ENCODE results near the gene USP3. TPM values are rescaled to one million over a fixed set of nuclear protein-coding genes. Genes with fewer than 3 reads are reported as not detected.
A peak's percentile ranks its signal among the peaks of the same experiment; 100 is the strongest.

The USP3 gene
- total RNA-seq, 2 donors from 2014 or later = 57.6 to 74.2 TPM

DNA sequence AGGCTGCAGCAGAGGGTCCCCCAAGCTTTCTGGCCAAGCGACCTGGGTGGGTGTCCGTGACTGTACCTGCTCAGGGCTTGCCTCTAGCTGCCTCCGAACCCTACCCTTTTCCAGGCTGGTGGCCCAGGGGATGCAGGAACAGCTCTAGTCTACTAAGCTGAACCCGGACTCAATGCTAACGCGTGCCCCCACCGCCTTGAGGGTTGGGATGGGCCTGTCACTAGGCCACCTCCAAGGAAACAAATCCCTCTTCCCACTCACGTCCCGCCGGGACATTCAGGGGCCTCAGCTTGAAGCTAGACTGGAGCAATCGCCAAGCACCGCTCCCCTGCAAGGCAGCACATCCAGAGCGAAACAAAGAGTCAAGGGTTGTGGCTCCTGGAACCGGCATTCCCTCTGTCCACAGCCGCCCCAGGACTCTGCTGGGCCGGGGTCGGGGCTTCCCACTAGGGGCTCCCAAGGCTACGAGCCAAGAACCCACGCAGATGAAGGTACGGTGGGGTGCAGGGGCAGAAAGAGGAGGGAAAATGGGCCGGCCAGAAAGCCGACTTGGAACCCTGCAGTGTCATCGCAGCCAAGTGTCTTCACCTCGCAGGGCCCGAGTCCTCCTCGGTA, 95.7 kb downstream of the USP3 start:
- peak overlapping the region; percentile 91 for H3K27ac ChIP-seq
- intact Hi-C loops (cut with DNase I) = loop anchor here (5.0 kb wide), 1 partner anchor 133 kb away; no protein-coding TSS in a partner anchor
- H3K4me3 ChIP-seq = peak overlapping the region; percentile 71
- H3K4me1 ChIP-seq = peaks cover 10% of the 10 kb centered on the region
- peak; percentile 54 for DNase-seq
- H3K36me3 ChIP-seq = no peaks in the 10 kb centered on the region
- no peaks in the 10 kb centered on the region for H3K27me3 ChIP-seq
- no peaks in the 10 kb centered on the region for H3K9me3 ChIP-seq
- TF ChIP-seq, protein P1, sequence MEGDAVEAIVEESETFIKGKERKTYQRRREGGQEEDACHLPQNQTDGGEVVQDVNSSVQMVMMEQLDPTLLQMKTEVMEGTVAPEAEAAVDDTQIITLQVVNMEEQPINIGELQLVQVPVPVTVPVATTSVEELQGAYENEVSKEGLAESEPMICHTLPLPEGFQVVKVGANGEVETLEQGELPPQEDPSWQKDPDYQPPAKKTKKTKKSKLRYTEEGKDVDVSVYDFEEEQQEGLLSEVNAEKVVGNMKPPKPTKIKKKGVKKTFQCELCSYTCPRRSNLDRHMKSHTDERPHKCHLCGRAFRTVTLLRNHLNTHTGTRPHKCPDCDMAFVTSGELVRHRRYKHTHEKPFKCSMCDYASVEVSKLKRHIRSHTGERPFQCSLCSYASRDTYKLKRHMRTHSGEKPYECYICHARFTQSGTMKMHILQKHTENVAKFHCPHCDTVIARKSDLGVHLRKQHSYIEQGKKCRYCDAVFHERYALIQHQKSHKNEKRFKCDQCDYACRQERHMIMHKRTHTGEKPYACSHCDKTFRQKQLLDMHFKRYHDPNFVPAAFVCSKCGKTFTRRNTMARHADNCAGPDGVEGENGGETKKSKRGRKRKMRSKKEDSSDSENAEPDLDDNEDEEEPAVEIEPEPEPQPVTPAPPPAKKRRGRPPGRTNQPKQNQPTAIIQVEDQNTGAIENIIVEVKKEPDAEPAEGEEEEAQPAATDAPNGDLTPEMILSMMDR (IDR thresholded peaks at IDR 0.05) = no peak
- H3K9ac ChIP-seq (ENCODE audit: low read depth in 2 of 2, low read length in 2 of 2) = peak overlapping the region; percentile 83 to 95

DNA sequence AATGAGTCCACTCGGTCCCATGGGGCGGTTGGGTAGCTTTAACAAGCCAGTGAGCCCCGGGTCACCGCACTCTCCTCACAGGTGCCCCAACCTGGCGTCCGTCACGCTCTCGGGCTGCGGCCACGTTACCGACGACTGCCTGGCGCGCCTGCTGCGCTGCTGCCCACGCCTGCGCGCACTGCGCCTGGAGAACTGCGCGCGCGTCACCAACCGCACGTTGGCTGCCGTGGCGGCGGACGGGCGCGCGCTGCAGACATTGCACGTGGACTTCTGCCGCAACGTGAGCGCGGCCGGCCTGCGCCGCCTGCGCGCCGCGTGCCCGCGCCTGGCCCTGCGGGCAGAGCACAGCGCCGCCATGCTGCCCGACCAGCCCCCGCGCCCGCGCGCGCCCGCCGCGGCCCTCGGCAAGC, 96.2 kb downstream of the USP3 start:
- Histone ChIP-seq H3K36me3 (no peaks in the 10 kb centered on the region), H3K27me3 (no peaks in the 10 kb centered on the region), H3K4me3 (peak overlapping the region; percentile 71), H3K9ac (ENCODE audit: low read depth in 2 of 2, low read length in 2 of 2) (peak overlapping the region; percentile 91 to 95), H3K9me3 (no peaks in the 10 kb centered on the region), H3K4me1 (peaks cover 10% of the 10 kb centered on the region), H3K27ac (peak overlapping the region; percentile 91)
- intact Hi-C loops (cut with DNase I) = loop anchor here (5.0 kb wide), 1 partner anchor 133 kb away; no protein-coding TSS in a partner anchor
- TF ChIP-seq, protein P1 (IDR thresholded peaks at IDR 0.05) = no peak
- DNase-seq = peak; percentile 84

DNA sequence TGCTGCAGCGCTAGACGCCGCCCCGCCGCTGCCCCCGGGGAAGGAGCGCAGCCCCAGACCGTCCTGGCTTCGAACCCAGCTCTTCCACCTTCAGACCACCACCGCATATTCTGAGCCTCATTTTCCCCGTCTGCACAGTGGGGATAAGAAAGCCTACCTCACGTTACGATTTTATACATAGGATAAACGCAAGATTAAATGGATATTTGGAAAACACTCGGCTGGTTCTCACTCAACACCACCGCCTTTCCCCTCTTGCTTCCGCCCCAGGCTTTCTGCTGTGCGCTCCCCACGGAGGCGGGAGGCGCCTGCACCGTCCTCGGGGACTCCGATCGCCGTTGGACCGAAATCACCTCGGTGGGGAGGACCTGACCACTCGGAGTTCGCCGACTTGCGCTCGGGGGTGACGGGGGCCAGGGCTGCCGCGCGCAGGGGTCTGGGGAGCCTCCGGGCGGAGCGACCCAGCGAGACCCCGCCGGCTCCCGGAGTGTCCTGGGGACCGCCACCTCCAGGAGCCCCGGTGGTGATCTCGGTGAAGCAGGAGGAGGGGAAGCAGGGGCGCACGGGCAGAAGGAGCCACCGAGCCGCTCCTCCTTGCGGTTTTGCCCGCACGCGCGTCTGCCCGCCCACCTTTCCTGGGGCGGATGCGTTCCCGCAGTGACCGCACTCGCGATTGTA, 96.8 kb downstream of the USP3 start:
- intact Hi-C loops (cut with DNase I) = loop anchor here (5.0 kb wide), 1 partner anchor 134 kb away; no protein-coding TSS in a partner anchor
- H3K36me3 ChIP-seq = no peaks in the 10 kb centered on the region
- H3K4me1 ChIP-seq = peaks cover 10% of the 10 kb centered on the region
- H3K27me3 ChIP-seq = no peaks in the 10 kb centered on the region
- TF ChIP-seq, protein P1 (IDR thresholded peaks at IDR 0.05) = no peak
- H3K4me3 ChIP-seq = peak overlapping the region; percentile 71
- no peaks in the 10 kb centered on the region for H3K9me3 ChIP-seq
- peak overlapping the region; percentile 91 for H3K27ac ChIP-seq
- DNase-seq = peak; percentile 47
- peak overlapping the region; percentile 87 to 91 for H3K9ac ChIP-seq (ENCODE audit: low read depth in 2 of 2, low read length in 2 of 2)

DNA sequence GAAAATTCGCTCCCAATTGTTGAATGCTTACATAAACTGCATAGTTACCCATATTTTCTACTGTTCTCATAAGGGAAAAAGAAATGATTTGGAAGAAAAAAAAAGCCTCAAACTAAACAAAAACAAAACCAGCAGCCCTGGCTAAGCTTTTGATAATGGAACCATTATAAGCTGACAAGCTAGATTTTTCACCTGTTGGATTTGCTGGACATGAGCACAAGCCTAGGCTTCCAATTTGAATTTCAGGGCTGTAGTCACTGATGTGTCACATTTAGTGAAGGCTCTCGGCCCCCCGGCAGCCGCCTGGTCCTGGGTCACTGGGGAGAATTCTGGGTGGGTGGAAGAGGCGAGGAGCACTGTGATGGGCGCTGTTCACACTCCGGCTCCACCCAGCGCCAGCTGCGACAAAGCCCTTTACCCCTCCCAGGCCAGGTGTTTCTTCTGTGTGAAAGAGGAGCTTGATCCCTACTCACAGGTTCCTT, 97.4 kb downstream of the USP3 start:
- Histone ChIP-seq H3K4me1 (peaks cover 10% of the 10 kb centered on the region), H3K4me3 (peak overlapping the region; percentile 71), H3K36me3 (no peaks in the 10 kb centered on the region), H3K27ac (peak overlapping the region; percentile 91), H3K9ac (ENCODE audit: low read depth in 2 of 2, low read length in 2 of 2) (peak overlapping the region; percentile 87 to 91), H3K9me3 (no peaks in the 10 kb centered on the region), H3K27me3 (no peaks in the 10 kb centered on the region)
- intact Hi-C loops (cut with DNase I) = loop anchor here (5.0 kb wide), 1 partner anchor 134 kb away; no protein-coding TSS in a partner anchor
- TF ChIP-seq, protein P1 (IDR thresholded peaks at IDR 0.05) = no peak
- DNase-seq = peak; percentile 80

DNA sequence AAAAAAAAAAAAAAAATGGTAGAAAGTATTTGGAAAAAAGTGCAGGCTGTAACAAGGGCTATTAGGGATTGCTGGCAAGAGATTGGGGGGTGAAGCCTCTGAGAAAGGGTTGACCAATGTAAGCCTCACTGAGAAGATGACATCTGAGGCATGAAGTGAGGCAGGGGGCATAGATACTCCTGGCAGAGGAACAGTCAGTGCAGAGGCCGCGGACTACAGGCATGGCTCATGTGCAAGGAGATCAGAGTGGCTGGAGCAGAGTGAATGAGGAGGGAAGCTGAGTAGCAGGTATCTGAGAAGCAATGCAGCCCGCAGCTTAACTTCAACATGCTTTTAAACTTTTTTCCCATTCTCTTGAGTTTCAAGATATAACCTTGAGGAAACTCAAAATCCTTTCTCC, 98.2 kb downstream of the USP3 start:
- Histone ChIP-seq H3K9ac (ENCODE audit: low read depth in 2 of 2, low read length in 2 of 2) (no peak overlapping the region), H3K4me3 (no peak overlapping the region), H3K27ac (no peak overlapping the region), H3K27me3 (no peaks in the 10 kb centered on the region), H3K4me1 (peaks cover 9% of the 10 kb centered on the region), H3K36me3 (no peaks in the 10 kb centered on the region), H3K9me3 (no peaks in the 10 kb centered on the region)
- no peak for DNase-seq
- intact Hi-C loops (cut with DNase I) = loop anchor here (5.0 kb wide), 1 partner anchor 135 kb away; no protein-coding TSS in a partner anchor
- TF ChIP-seq, protein P1 (IDR thresholded peaks at IDR 0.05) = no peak
